PFSK-1 (cell line): ENCODE results near the gene AJUBA.

Experiments
- FOXP2 ChIP-seq: optimal IDR thresholded peaks from 2 replicates; pipeline ENCODE3; 2011; ENCODE audit warnings: borderline replicate concordance, control low read depth, inconsistent platforms; ENCODE audit not compliant: insufficient read depth; ENCODE audit errors: extremely low read length, extremely low read depth
- POLR2AphosphoS5 ChIP-seq: IDR thresholded peaks from 2 replicates; pipeline ENCODE4 v1.6.1; 2012; ENCODE audit warnings: low read depth, mild to moderate bottlenecking, control low read depth, low read length, moderate library complexity
- SIN3A ChIP-seq: IDR thresholded peaks from 2 replicates; pipeline ENCODE4 v1.6.1; 2012; ENCODE audit warnings: mild to moderate bottlenecking, low read length, moderate library complexity, borderline replicate concordance; ENCODE audit not compliant: insufficient read depth
- TAF1 ChIP-seq: IDR thresholded peaks from 2 replicates; pipeline ENCODE4 v1.6.1; 2012; ENCODE audit warnings: low read length, control low read depth, borderline replicate concordance; ENCODE audit not compliant: insufficient read depth
- TF ChIP-seq, protein P1 (sequence below), 2 experiments: IDR thresholded peaks; 2 replicates each; pipeline versions ENCODE4 v1.6.1 to v1.8.0; 2011 to 2012; ENCODE audit warnings: low read depth in 2 of 2, low read length in 2 of 2, control low read depth in 1 of 2, inconsistent platforms in 1 of 2, mild to moderate bottlenecking in 1 of 2, moderate library complexity in 1 of 2; ENCODE audit not compliant: insufficient read depth in 1 of 2

The AJUBA gene

DNA sequence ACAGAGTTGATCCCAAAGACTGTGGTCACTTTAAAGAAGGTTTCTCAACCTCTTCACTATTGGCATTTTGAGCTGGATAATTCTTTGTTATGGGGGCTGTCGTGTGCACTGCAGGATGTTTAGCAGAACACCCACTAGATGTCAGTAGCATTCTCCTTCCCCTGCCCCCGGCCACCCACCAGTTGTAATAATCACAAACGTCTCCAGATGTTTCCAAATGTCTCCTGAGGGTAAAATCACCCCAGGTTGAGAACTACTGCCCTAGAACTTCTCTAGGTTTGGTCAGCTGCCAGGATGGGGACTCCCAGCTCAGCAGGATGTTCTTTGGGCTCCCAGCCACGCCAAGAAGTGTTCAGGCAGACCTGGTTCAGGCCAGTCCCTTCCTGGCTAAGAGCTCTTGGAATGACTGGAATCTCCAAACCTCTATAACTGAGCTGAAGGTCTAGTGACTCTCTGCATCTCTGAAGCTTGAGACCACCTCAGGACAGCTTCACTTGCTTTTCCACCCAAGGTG is 12.5 kb upstream of the AJUBA start:
- TF ChIP-seq SIN3A (no peak), TAF1 (no peak), FOXP2 (no peak), POLR2AphosphoS5 (no peak)
- TF ChIP-seq, protein P1, sequence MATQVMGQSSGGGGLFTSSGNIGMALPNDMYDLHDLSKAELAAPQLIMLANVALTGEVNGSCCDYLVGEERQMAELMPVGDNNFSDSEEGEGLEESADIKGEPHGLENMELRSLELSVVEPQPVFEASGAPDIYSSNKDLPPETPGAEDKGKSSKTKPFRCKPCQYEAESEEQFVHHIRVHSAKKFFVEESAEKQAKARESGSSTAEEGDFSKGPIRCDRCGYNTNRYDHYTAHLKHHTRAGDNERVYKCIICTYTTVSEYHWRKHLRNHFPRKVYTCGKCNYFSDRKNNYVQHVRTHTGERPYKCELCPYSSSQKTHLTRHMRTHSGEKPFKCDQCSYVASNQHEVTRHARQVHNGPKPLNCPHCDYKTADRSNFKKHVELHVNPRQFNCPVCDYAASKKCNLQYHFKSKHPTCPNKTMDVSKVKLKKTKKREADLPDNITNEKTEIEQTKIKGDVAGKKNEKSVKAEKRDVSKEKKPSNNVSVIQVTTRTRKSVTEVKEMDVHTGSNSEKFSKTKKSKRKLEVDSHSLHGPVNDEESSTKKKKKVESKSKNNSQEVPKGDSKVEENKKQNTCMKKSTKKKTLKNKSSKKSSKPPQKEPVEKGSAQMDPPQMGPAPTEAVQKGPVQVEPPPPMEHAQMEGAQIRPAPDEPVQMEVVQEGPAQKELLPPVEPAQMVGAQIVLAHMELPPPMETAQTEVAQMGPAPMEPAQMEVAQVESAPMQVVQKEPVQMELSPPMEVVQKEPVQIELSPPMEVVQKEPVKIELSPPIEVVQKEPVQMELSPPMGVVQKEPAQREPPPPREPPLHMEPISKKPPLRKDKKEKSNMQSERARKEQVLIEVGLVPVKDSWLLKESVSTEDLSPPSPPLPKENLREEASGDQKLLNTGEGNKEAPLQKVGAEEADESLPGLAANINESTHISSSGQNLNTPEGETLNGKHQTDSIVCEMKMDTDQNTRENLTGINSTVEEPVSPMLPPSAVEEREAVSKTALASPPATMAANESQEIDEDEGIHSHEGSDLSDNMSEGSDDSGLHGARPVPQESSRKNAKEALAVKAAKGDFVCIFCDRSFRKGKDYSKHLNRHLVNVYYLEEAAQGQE (IDR thresholded peaks at IDR 0.05; ENCODE audit: insufficient read depth in 1 of 2, low read depth in 2 of 2, low read length in 2 of 2) = no peak

DNA sequence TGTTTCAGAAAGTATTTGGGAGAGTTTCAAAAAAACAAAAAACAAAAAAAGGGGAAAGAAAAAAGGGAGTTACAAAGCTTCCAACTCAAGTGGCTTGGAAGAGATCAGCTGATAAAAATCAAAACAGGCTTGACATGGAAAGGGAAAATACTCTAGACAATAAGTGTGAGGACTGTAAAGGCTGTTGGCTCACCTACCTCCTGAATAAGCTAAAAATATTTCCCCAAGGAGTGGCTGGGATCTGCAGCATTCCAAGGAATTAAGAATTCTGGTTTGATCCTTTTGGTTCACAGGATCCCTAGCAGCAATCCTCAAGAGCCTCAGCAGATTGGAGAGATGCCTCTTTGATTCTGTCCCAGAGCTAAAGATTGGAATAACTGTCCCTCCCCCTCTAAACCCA is 11.2 kb upstream of the AJUBA start:
- TF ChIP-seq POLR2AphosphoS5 (no peak), TAF1 (no peak), FOXP2 (no peak), SIN3A (no peak)
- TF ChIP-seq, protein P1 (IDR thresholded peaks at IDR 0.05; ENCODE audit: insufficient read depth in 1 of 2, low read depth in 2 of 2, low read length in 2 of 2) = no peak

DNA sequence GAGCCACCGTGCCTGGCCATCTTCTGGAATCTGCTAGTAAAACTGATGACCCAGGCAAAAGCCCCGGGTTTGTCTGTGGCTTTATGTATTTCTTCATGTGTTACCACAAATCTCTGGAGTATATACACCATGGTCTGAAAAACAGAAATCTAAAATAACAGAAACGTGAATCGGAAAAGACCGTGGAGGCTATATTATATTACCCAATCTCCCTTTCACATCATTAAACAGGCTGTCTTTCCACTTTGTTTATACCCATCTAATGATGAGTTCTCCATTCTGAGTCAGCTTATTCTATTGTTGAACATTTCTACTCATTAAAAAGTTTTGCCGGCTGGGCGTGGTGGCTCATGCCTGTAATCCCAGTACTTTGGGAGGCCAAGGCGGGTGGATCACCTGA is 9.5 kb upstream of the AJUBA start:
- TF ChIP-seq POLR2AphosphoS5 = no peak
- TF ChIP-seq SIN3A = no peak
- TF ChIP-seq, protein P1 (IDR thresholded peaks at IDR 0.05; ENCODE audit: insufficient read depth in 1 of 2, low read depth in 2 of 2, low read length in 2 of 2) = no peak
- TF ChIP-seq FOXP2 = no peak
- no peak for TF ChIP-seq TAF1

DNA sequence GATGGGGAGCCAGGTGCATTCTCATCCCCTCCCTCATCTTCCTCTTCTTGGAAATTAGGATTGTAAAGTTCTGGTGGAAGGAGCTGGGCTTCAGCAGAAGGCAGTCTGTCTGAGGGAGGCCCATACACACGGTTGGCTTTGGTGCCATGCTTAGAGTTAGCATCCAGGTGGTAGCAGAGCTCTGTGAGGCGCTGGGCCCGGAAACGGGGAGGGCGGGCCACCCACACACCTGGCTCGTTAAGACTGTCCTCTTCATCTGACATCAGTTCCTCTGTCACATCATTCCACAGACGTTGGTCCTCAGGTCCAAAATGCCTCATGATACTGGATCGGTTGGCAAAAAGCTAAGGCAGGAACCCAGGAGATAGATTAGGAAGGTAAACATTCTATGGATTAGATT is 4.9 kb upstream of the AJUBA start:
- TF ChIP-seq, protein P1 (IDR thresholded peaks at IDR 0.05; ENCODE audit: insufficient read depth in 1 of 2, low read depth in 2 of 2, low read length in 2 of 2) = no peak

DNA sequence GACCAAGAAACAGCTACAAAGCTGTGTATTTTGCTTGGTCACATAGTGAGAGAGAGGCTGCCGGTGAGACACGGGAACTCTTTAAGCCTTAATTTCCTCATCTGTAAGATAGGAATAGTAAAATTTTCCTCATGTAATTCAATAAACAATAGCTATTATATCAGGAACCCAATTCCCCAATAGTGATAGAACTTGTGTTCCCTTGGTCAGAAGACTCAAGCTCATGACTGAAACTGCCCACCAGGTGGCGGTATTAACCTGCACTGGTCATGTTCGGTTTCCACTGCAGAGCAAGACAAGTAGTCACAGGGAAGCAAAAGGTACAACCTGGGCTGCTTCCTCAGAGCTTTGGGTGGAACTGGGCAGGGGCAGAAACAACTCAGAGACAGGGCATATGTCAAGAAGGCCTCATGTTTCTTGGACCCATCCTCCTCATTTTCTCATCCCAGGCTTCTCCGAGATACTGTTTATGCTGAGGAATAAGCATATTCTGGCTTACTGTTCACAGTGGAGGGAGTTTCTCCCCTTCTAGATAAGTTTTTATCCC is 4.2 kb upstream of the AJUBA start:
- TF ChIP-seq POLR2AphosphoS5 (no peak), FOXP2 (no peak), TAF1 (no peak), SIN3A (no peak)
- TF ChIP-seq, protein P1 (IDR thresholded peaks at IDR 0.05; ENCODE audit: insufficient read depth in 1 of 2, low read depth in 2 of 2, low read length in 2 of 2) = no peak
